GM12865 (cell line): ENCODE data around the gene CLEC20A.

Experiments used
- DNase-seq: peaks from one replicate; pipeline ENCODE4 v3.0.0; 2010; ENCODE audit warnings: low read depth
- H3K4me3 ChIP-seq: 2 replicates; pipeline ENCODE4 v1.5.1; 2011; ENCODE audit warnings: mild to moderate bottlenecking, low read depth, low read length, control low read depth
- TF ChIP-seq, protein P1 (sequence below): IDR thresholded peaks from 2 replicates; pipeline ENCODE4 v1.5.1; 2011; ENCODE audit warnings: low read length, control low read depth, low read depth, inconsistent platforms; ENCODE audit not compliant: insufficient read depth; ENCODE audit errors: missing control alignments

Gene CLEC20A

DNA sequence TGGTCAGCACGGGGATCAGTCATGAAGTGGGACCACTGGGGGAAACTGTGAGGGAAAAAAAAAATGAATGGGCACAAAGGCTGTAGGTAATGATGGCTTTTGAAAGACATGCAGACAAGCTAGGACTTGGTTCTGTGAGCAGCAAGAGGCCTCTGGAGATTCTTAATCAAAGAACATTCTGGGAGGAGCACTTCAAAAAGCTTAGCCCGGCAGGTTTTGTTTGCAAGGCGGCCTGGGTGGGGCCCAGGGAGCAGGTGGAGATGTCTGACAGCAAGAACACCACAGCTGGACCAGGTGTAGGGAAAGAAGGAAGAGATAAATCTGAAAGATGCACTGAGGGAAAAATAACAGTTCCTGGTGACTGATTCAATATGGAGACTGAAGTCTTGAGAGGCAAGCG is 22.1 kb upstream of the CLEC20A start:
- DNase-seq = no peak
- TF ChIP-seq, protein P1, sequence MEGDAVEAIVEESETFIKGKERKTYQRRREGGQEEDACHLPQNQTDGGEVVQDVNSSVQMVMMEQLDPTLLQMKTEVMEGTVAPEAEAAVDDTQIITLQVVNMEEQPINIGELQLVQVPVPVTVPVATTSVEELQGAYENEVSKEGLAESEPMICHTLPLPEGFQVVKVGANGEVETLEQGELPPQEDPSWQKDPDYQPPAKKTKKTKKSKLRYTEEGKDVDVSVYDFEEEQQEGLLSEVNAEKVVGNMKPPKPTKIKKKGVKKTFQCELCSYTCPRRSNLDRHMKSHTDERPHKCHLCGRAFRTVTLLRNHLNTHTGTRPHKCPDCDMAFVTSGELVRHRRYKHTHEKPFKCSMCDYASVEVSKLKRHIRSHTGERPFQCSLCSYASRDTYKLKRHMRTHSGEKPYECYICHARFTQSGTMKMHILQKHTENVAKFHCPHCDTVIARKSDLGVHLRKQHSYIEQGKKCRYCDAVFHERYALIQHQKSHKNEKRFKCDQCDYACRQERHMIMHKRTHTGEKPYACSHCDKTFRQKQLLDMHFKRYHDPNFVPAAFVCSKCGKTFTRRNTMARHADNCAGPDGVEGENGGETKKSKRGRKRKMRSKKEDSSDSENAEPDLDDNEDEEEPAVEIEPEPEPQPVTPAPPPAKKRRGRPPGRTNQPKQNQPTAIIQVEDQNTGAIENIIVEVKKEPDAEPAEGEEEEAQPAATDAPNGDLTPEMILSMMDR = no peak
- no peak overlapping the region for H3K4me3 ChIP-seq

DNA sequence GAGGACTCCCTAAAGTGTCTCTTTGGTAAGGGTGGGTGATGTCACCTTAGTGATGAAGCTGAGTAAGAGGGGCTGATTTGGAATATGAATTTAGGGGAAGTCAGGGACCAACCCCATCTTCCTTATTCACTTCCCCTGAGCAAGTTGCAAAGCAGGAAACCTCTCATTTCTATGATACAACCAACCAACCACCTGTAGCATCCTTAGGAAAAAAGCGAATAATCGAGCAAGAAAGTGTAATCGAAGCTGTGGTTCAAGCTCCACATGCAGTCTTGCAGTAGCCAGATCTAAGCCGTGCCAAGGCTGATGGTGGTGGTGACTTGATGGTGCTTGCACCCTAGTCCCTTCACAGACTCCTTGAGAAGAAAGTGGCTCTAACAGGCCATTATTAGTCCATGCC is 19.3 kb upstream of the CLEC20A start:
- no peak for DNase-seq
- no peak overlapping the region for H3K4me3 ChIP-seq
- TF ChIP-seq, protein P1 = no peak

DNA sequence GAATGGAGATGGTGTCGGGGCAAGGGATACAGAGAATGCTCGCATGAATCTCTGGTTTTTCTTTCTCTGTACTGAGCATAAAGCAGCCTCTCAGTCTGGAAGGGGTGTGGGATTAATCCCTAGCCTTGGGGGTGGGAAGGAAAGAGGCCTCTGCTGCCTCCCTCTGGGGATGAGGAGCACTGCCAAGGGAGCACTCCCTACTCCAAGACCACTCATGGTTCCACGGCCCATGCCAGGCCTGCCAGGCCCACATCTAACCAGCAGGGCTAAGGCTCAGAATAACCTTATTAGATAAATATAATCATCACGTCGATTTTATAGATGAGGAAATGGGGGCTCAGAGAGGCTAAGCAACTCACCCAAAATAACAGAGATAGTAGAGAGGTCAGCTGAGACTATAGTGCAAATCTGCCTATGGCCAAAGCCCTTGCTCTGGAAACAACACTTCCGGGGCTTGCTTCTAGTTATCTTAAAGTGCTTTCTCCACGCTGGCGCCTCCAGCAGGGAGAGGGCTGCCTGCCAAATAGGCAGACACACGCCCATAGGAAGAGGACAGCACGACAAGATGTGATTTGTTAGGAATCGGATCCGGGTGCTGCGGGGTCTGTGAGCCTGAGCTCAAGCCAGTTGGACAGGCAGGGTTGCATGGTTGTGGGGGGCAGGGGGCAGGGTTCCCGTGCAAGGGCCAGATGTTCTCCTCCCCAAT is 16.7 kb upstream of the CLEC20A start:
- TF ChIP-seq, protein P1 = no peak
- H3K4me3 ChIP-seq = no peak overlapping the region
- DNase-seq = no peak

DNA sequence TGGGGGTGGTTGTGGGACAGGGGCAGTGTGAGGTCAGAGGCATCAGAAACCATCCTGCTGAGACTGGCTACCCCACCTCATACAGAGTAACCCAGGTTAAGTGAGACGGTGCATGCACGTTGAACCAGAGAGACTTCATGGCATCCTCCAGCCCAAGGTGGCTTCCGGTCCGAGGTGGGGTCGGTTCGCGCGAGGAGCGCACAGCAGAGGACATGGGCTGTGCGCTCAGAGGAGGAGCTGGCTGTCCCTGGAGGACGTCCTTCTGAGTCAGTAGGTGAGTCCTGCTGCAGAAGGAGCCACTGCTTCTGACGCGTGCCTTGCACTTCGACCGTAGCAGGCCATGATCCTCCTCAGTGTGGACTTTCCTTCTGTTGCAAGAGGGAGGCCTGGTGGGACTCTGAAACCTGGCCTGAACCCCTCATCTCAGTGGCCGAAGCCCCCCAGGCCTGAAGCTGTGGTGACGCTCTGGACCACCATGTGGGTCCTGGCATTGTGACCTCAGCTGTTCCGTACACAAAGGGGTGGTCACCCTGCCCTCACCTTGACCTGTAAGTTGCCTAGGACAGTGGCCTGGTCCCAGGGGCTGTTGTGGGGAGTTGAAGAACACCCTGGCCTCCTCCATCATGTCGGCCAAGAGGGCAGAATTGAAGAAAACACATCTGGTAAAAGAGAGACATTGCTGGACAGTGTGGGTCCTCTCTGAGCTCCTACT is 16.0 kb upstream of the CLEC20A start, which contains the start of gene TEX35:
TSS of gene TEX35 (plus strand) at position 544 of the 712 bp plus-strand sequence. CDS start at position 624, 80 bp downstream.
- H3K4me3 ChIP-seq = no peak within 1 kb of the TSS
- DNase-seq = no peak
- TF ChIP-seq, protein P1 = no peak

DNA sequence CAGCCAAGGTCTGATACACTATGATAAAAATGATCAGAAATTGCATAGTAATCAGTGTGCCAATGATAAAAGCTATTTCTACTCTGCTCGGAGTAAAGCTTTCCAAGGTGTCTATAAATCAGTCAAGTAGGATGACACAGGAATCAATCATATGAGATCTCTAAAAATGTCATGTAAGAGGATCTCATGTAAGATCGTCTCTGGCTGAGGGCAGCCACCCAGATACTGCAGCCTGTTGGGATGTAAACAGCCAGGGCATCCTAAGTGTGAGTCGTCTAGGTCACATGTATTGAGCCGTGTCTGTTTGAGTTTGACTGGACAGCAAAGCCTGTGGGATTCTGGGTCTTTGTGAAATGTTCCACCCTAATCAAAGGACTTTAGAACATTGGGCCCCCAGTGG is 13.4 kb upstream of the CLEC20A start:
- H3K4me3 ChIP-seq = no peak overlapping the region
- TF ChIP-seq, protein P1 = no peak
- DNase-seq = no peak

DNA sequence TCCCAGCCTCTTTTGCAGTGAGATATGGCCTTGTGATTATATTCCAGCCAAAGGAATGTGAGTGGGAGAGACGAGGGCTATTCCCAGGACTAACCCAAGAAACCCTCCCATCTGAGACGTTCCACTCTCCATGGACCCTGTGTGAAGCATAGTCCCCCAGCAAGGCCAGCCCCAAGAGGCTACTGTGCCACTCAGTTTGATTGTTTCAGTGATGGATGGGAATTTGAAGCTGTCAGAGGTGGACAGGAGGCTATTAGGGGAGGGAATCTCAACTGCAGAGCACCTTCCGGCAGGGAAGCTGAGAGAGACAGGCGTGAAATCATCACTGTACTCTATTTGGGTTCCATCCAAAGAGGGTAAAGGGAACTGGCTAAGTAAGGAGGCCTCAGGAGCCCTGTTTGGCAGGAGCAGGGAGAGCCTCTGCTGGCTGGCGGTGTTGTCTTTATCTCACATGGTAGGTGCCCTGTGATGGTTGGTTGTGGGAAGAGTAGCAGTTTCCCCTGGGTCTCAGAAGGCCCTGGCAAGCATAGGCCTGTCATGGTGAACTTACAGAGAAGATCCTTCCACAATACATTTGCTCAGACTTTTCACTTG is 12.7 kb upstream of the CLEC20A start:
- DNase-seq = no peak
- no peak overlapping the region for H3K4me3 ChIP-seq
- TF ChIP-seq, protein P1 = no peak
